HG02610 (cell line): ENCODE measurements around the gene ANKIB1.
A peak's percentile ranks its signal among the peaks of the same experiment; 100 is the strongest.
"Not testable (repeated sequence)": the region's sequence is repeated elsewhere in the genome, so short reads cannot be mapped to it uniquely, and the experiment has no call there.

ENCODE experiments used
- ATAC-seq: cut with Tn5 transposase; IDR thresholded peaks from one replicate; pipeline ENCODE4 v1.9.1; 2021; ENCODE audit warnings: mild to moderate bottlenecking, moderate library complexity; ENCODE audit not compliant: unreplicated experiment

The ANKIB1 gene

GRCh38 chr7:92245487-92246359 is at the start of gene ANKIB1, which contains the start of gene KRIT1:
Gene ANKIB1, plus strand, starts transcription at chr7:92245974. Its CDS starts 49,005 bp downstream, at chr7:92294979.
Gene KRIT1, minus strand, starts transcription at chr7:92245914. Its CDS starts 3,779 bp downstream, at chr7:92242135.
- ATAC-seq = peak; percentile 82

GRCh38 chr7:92200791-92201190 is 45.0 kb upstream of the ANKIB1 start:
- no peak for ATAC-seq

- ATAC-seq = no peak
Observed at GRCh38 chr7:92205987-92206386, 39.8 kb upstream of the ANKIB1 start.

- no peak for ATAC-seq
Observed at GRCh38 chr7:92206672-92207071, 39.1 kb upstream of the ANKIB1 start.

GRCh38 chr7:92221766-92222165 is 24.0 kb upstream of the ANKIB1 start:
- ATAC-seq = no peak

GRCh38 chr7:92226981-92227380 is 18.8 kb upstream of the ANKIB1 start:
- no peak for ATAC-seq

GRCh38 chr7:92228100-92228499 is 17.7 kb upstream of the ANKIB1 start:
- ATAC-seq = no peak

GRCh38 chr7:92228742-92229141 is 17.0 kb upstream of the ANKIB1 start:
- no peak for ATAC-seq

GRCh38 chr7:92230547-92230946 is 15.2 kb upstream of the ANKIB1 start:
- no peak for ATAC-seq

GRCh38 chr7:92242972-92243371 is 2.8 kb upstream of the ANKIB1 start:
- no peak for ATAC-seq

GRCh38 chr7:92244808-92245486 is 827 bp upstream of the ANKIB1 start:
- peak; percentile 1 for ATAC-seq

- ATAC-seq = peak; percentile 20
Observed at GRCh38 chr7:92246360-92247101, 757 bp downstream of the ANKIB1 start.

GRCh38 chr7:92250603-92251002 is 4.8 kb downstream of the ANKIB1 start:
- no peak for ATAC-seq

GRCh38 chr7:92251181-92251580 is 5.4 kb downstream of the ANKIB1 start:
- no peak for ATAC-seq

GRCh38 chr7:92253251-92253650 is 7.5 kb downstream of the ANKIB1 start:
- no peak for ATAC-seq

- ATAC-seq = not testable (repeated sequence)
Observed at GRCh38 chr7:92254800-92255199, 9.0 kb downstream of the ANKIB1 start.

GRCh38 chr7:92255308-92255707 is 9.5 kb downstream of the ANKIB1 start:
- ATAC-seq = no peak

- ATAC-seq = no peak
Observed at GRCh38 chr7:92259062-92259461, 13.3 kb downstream of the ANKIB1 start.

- no peak for ATAC-seq
Observed at GRCh38 chr7:92259610-92260247, 14.0 kb downstream of the ANKIB1 start.

GRCh38 chr7:92260248-92260781 is 14.5 kb downstream of the ANKIB1 start:
- ATAC-seq = no peak
